ENCODE measurements around the gene NT5C2.
A peak's percentile ranks its signal among the peaks of the same experiment; 100 is the strongest.

Gene NT5C2

GRCh38 chr10:103147645-103148044 is 45.4 kb downstream of the NT5C2 start:
- ATAC-seq = no peak
- TF ChIP-seq GLIS3 (CRISPR knock-in tag; IDR thresholded peaks at IDR 0.05) = no peak
- no peak for TF ChIP-seq TSHZ2 (CRISPR knock-in tag; IDR thresholded peaks at IDR 0.05)
- no peak for TF ChIP-seq ZC3H10 (CRISPR knock-in tag; IDR thresholded peaks at IDR 0.05)
- no peak for TF ChIP-seq RARB (CRISPR knock-in tag; IDR thresholded peaks at IDR 0.05)
- no peak for TF ChIP-seq TOX (CRISPR knock-in tag; IDR thresholded peaks at IDR 0.05; ENCODE audit: borderline replicate concordance)
- TF ChIP-seq CREB5 (CRISPR knock-in tag; IDR thresholded peaks at IDR 0.05; ENCODE audit: low read depth) = no peak
- TF ChIP-seq OSR1 (CRISPR knock-in tag; IDR thresholded peaks at IDR 0.05) = no peak
- no peak for TF ChIP-seq SNAI2 (CRISPR knock-in tag; IDR thresholded peaks at IDR 0.05)
- TF ChIP-seq ZFP30 (CRISPR knock-in tag; IDR thresholded peaks at IDR 0.05) = no peak
- no peak for TF ChIP-seq CSRNP3 (CRISPR knock-in tag; IDR thresholded peaks at IDR 0.05)
- TF ChIP-seq ZFP3 (CRISPR knock-in tag; IDR thresholded peaks at IDR 0.05) = no peak
- TF ChIP-seq TCF4 (CRISPR knock-in tag; IDR thresholded peaks at IDR 0.05; ENCODE audit: borderline replicate concordance) = no peak
- no peak for TF ChIP-seq ZNF565 (CRISPR knock-in tag; conservative IDR thresholded peaks at IDR 0.05; ENCODE audit: low read depth)
- no peak for TF ChIP-seq PATZ1 (CRISPR knock-in tag; IDR thresholded peaks at IDR 0.05; ENCODE audit: borderline replicate concordance)
- no peak for TF ChIP-seq ISL1 (CRISPR knock-in tag; IDR thresholded peaks at IDR 0.05)
- no peak for TF ChIP-seq ZNF8 (CRISPR knock-in tag; IDR thresholded peaks at IDR 0.05)
- TF ChIP-seq PPARA (CRISPR knock-in tag; IDR thresholded peaks at IDR 0.05; ENCODE audit: borderline replicate concordance) = no peak
- TF ChIP-seq ESRRG (CRISPR knock-in tag; IDR thresholded peaks at IDR 0.05) = no peak

- peak; percentile 64 for ATAC-seq
- TF ChIP-seq CSRNP3 (CRISPR knock-in tag; IDR thresholded peaks at IDR 0.05) = no peak
- TF ChIP-seq ZNF565 (CRISPR knock-in tag; conservative IDR thresholded peaks at IDR 0.05; ENCODE audit: low read depth) = no peak
- TF ChIP-seq PPARA (CRISPR knock-in tag; IDR thresholded peaks at IDR 0.05; ENCODE audit: borderline replicate concordance) = no peak
- TF ChIP-seq PATZ1 (CRISPR knock-in tag; IDR thresholded peaks at IDR 0.05; ENCODE audit: borderline replicate concordance) = no peak
- no peak for TF ChIP-seq TCF4 (CRISPR knock-in tag; IDR thresholded peaks at IDR 0.05; ENCODE audit: borderline replicate concordance)
- TF ChIP-seq ZFP3 (CRISPR knock-in tag; IDR thresholded peaks at IDR 0.05) = no peak
- no peak for TF ChIP-seq RARB (CRISPR knock-in tag; IDR thresholded peaks at IDR 0.05)
- no peak for TF ChIP-seq ZC3H10 (CRISPR knock-in tag; IDR thresholded peaks at IDR 0.05)
- no peak for TF ChIP-seq SNAI2 (CRISPR knock-in tag; IDR thresholded peaks at IDR 0.05)
- no peak for TF ChIP-seq CREB5 (CRISPR knock-in tag; IDR thresholded peaks at IDR 0.05; ENCODE audit: low read depth)
- no peak for TF ChIP-seq TOX (CRISPR knock-in tag; IDR thresholded peaks at IDR 0.05; ENCODE audit: borderline replicate concordance)
- TF ChIP-seq ARNTL (CRISPR knock-in tag; IDR thresholded peaks at IDR 0.05; ENCODE audit: borderline replicate concordance, low read depth) = no peak
- no peak for TF ChIP-seq ZFP30 (CRISPR knock-in tag; IDR thresholded peaks at IDR 0.05)
- TF ChIP-seq POU6F1 (CRISPR knock-in tag; IDR thresholded peaks at IDR 0.05; ENCODE audit: borderline replicate concordance, low read depth) = no peak
- no peak for TF ChIP-seq OSR1 (CRISPR knock-in tag; IDR thresholded peaks at IDR 0.05)
Measured at GRCh38 chr10:103145860-103146466, 47.1 kb downstream of the NT5C2 start.
